Gastroesophageal sphincter (tissue), 4 donors: ENCODE data around the gene APBA2. TPM values are rescaled to one million over a fixed set of nuclear protein-coding genes. Genes with fewer than 3 reads are reported as not detected.

Experiments
- ATAC-seq: fragments of 150-250 bp; one replicate; pipeline ENCODE4 v1.9.1; 2016; ENCODE audit warnings: mild to moderate bottlenecking, moderate library complexity
- H3K27ac ChIP-seq, 4 donors: fragments of 200-600 bp; sonication (generic) in 3 of 4; 1 replicate in 3 of 4; 2 replicates in 1 of 4; pipeline ENCODE4 v1.5.1; 2016 to 2019
- H3K27me3 ChIP-seq: fragments of 200-600 bp; sonication (generic); one replicate; pipeline ENCODE4 v1.5.1; 2019
- H3K36me3 ChIP-seq, 2 donors: fragments of 200-600 bp; sonication (generic); one replicate each; pipeline ENCODE4 v1.5.1; 2019; ENCODE audit warnings: control low read depth in 1 of 2
- H3K4me1 ChIP-seq, 3 donors: fragments of 200-600 bp; sonication (generic); 1 replicate in 2 of 3; 2 replicates in 1 of 3; pipeline ENCODE4 v1.5.1; 2016 to 2019; ENCODE audit warnings: control low read depth in 2 of 3
- H3K4me3 ChIP-seq, 2 donors: fragments of 200-600 bp; sonication (generic); one replicate each; pipeline ENCODE4 v1.5.1; 2019; ENCODE audit warnings: mild to moderate bottlenecking in 1 of 2, moderate library complexity in 1 of 2
- H3K9me3 ChIP-seq, 3 donors: fragments of 200-600 bp; sonication (generic); one replicate each; pipeline ENCODE4 v1.5.1; 2017 to 2019; ENCODE audit warnings: control low read depth in 2 of 3
- CTCF ChIP-seq, 4 experiments: fragments of 200-600 bp in 2 of 4; fragments of 450-650 bp in 2 of 4; sonication (generic) in 1 of 4; IDR thresholded peaks; one replicate each; pipeline ENCODE4 v1.5.1; 2017 to 2019; ENCODE audit warnings: antibody characterized with exemption in 4 of 4, mild to moderate bottlenecking in 2 of 4, moderate library complexity in 2 of 4
- EP300 ChIP-seq: sonication (generic); formaldehyde crosslinking; IDR thresholded peaks from one replicate; pipeline ENCODE4 v1.6.1; 2017; ENCODE audit warnings: antibody characterized with exemption, mild to moderate bottlenecking
- POLR2A ChIP-seq, 2 donors: fragments of 450-650 bp; IDR thresholded peaks; one replicate each; pipeline ENCODE4 v1.6.1; 2017; ENCODE audit warnings: antibody characterized with exemption in 2 of 2, mild to moderate bottlenecking in 2 of 2, moderate library complexity in 1 of 2
- POLR2AphosphoS5 ChIP-seq: sonication (generic); formaldehyde crosslinking; IDR thresholded peaks from one replicate; pipeline ENCODE4 v1.6.1; 2017; ENCODE audit warnings: antibody characterized with exemption
- WGBS, 2 donors: methylation state at CpG; one replicate each; pipeline ENCODE4 v1.1.5; 2018; ENCODE audit warnings: low coverage in 1 of 2; 5-methylcytosine and 5-hydroxymethylcytosine counted together
- total RNA-seq, 4 donors: library from RNA; depleted of rRNA; stranded (reverse); fragments of >200 nt; gene quantifications; one replicate each; pipeline ENCODE4 v1.1.0, GENCODE V29; 2016

APBA2 gene
- total RNA-seq, 4 donors from 2014 or later: 3.1 to 14.9 (median 4.2) TPM

GRCh38 chr15:28978661-28979060, 92.9 kb downstream of the APBA2 start:
- 94% methylated on average over 3 of the region's 3 CpGs; no CpG with 5 or more reads in 1 of the 2 donors for WGBS, 2 donors
- no peak for ATAC-seq
- H3K27me3 ChIP-seq: no peaks in the 10 kb centered on the region
- H3K27ac ChIP-seq: no peak overlapping the region
- H3K36me3 ChIP-seq: no peaks in the 10 kb centered on the region
- no peak overlapping the region for H3K4me3 ChIP-seq
- H3K4me1 ChIP-seq: peaks cover 0 to 8% (median 0%) of the 10 kb centered on the region in 3 donors
- TF ChIP-seq POLR2AphosphoS5 (no peak), CTCF (IDR thresholded peaks at IDR 0.05) (no peak), EP300 (no peak), POLR2A (IDR thresholded peaks at IDR 0.05) (no peak)
- no peaks in the 10 kb centered on the region for H3K9me3 ChIP-seq

- no peak for ATAC-seq
- no peaks in the 10 kb centered on the region for H3K9me3 ChIP-seq
- H3K36me3 ChIP-seq: no peaks in the 10 kb centered on the region
- no peak overlapping the region for H3K27ac ChIP-seq
- no peak for TF ChIP-seq EP300
- TF ChIP-seq POLR2A (IDR thresholded peaks at IDR 0.05): no peak
- TF ChIP-seq POLR2AphosphoS5: no peak
- TF ChIP-seq CTCF (IDR thresholded peaks at IDR 0.05): no peak
- no peak overlapping the region for H3K4me3 ChIP-seq
- peaks cover 0 to 8% (median 0%) of the 10 kb centered on the region in 3 donors for H3K4me1 ChIP-seq
- WGBS, 2 donors: 31% methylated on average over 6 of the region's 13 CpGs; no CpG with 5 or more reads in 1 of the 2 donors
- no peaks in the 10 kb centered on the region for H3K27me3 ChIP-seq
Measured at GRCh38 chr15:28979208-28979841, 93.6 kb downstream of the APBA2 start.

GRCh38 chr15:28980709-28981350, 95.1 kb downstream of the APBA2 start:
- H3K27ac ChIP-seq: no peak overlapping the region
- no peak for ATAC-seq
- no peaks in the 10 kb centered on the region for H3K36me3 ChIP-seq
- H3K9me3 ChIP-seq: no peaks in the 10 kb centered on the region
- H3K4me3 ChIP-seq: no peak overlapping the region
- TF ChIP-seq POLR2A (IDR thresholded peaks at IDR 0.05) (no peak), EP300 (no peak), POLR2AphosphoS5 (no peak), CTCF (IDR thresholded peaks at IDR 0.05) (no peak)
- H3K4me1 ChIP-seq: peaks cover 0 to 21% (median 0%) of the 10 kb centered on the region in 3 donors
- WGBS, 2 donors: 89 to 100% methylated on average over 3 of the region's 3 CpGs
- H3K27me3 ChIP-seq: no peaks in the 10 kb centered on the region

GRCh38 chr15:28981351-28981720, 95.6 kb downstream of the APBA2 start:
- no peak for TF ChIP-seq EP300
- Histone ChIP-seq H3K4me3 (no peak overlapping the region), H3K36me3 (no peaks in the 10 kb centered on the region), H3K27ac (no peak overlapping the region), H3K27me3 (no peaks in the 10 kb centered on the region), H3K4me1 (peaks cover 0 to 24% (median 0%) of the 10 kb centered on the region in 3 donors), H3K9me3 (no peaks in the 10 kb centered on the region)
- no peak for ATAC-seq

GRCh38 chr15:28981921-28982320, 96.1 kb downstream of the APBA2 start:
- Histone ChIP-seq H3K27ac (no peak overlapping the region), H3K9me3 (no peaks in the 10 kb centered on the region), H3K36me3 (no peaks in the 10 kb centered on the region), H3K4me3 (no peak overlapping the region), H3K4me1 (peaks cover 0 to 24% (median 0%) of the 10 kb centered on the region in 3 donors), H3K27me3 (no peaks in the 10 kb centered on the region)
- no peak for TF ChIP-seq POLR2A (IDR thresholded peaks at IDR 0.05)
- no peak for TF ChIP-seq CTCF (IDR thresholded peaks at IDR 0.05)
- no peak for TF ChIP-seq POLR2AphosphoS5
- no peak for TF ChIP-seq EP300
- 95% methylated on average over 3 to 4 of the region's 4 CpGs for WGBS, 2 donors
- ATAC-seq: no peak
